CD1c-positive myeloid dendritic cell (primary cell): ENCODE measurements around the gene DENND2A.
"Not testable (repeated sequence)": the region's sequence is repeated elsewhere in the genome, so short reads cannot be mapped to it uniquely, and the experiment has no call there.

ENCODE experiments used
- DNase-seq: peaks from one replicate; pipeline ENCODE4 v3.0.0-alpha.2; 2016; ENCODE audit errors: extremely low spot score

The DENND2A gene

GRCh38 chr7:140649556-140650205, 9.1 kb upstream of the DENND2A start:
- peak; percentile 53 for DNase-seq

GRCh38 chr7:140646931-140647647, 6.5 kb upstream of the DENND2A start:
- DNase-seq: peak; percentile 27

- DNase-seq: peak; percentile 22
These were observed 4.7 kb upstream of the DENND2A start for GRCh38 chr7:140645166-140645900.

GRCh38 chr7:140644761-140645160, 4.1 kb upstream of the DENND2A start:
- not testable (repeated sequence) for DNase-seq

- no peak for DNase-seq
These were observed 2.8 kb upstream of the DENND2A start for GRCh38 chr7:140643416-140643815.

GRCh38 chr7:140641524-140642195, 1.0 kb upstream of the DENND2A start:
- DNase-seq: no peak

- peak; percentile 31 for DNase-seq
These were observed 464 bp downstream of the DENND2A start for GRCh38 chr7:140640060-140640637.

GRCh38 chr7:140639366-140640053, 1.1 kb downstream of the DENND2A start:
- DNase-seq: peak; percentile 66

GRCh38 chr7:140638173-140638791, 2.3 kb downstream of the DENND2A start:
- no peak for DNase-seq

GRCh38 chr7:140637400-140637799, 3.2 kb downstream of the DENND2A start:
- DNase-seq: no peak

GRCh38 chr7:140635816-140636215, 4.8 kb downstream of the DENND2A start:
- no peak for DNase-seq

- DNase-seq: no peak
These were observed 5.3 kb downstream of the DENND2A start for GRCh38 chr7:140635345-140635744.

- DNase-seq: no peak
These were observed 9.0 kb downstream of the DENND2A start for GRCh38 chr7:140631602-140632001.

GRCh38 chr7:140631021-140631420, 9.6 kb downstream of the DENND2A start:
- no peak for DNase-seq

GRCh38 chr7:140625908-140626868, 14.4 kb downstream of the DENND2A start:
- no peak for DNase-seq

- not testable (repeated sequence) for DNase-seq
These were observed 15.4 kb downstream of the DENND2A start for GRCh38 chr7:140625192-140625558.

- DNase-seq: no peak
These were observed 16.0 kb downstream of the DENND2A start for GRCh38 chr7:140624392-140625191.

- DNase-seq: no peak
These were observed 16.6 kb downstream of the DENND2A start for GRCh38 chr7:140623980-140624379.
